ENCODE measurements around the gene IGSF22. TPM values are rescaled to one million over a fixed set of nuclear protein-coding genes. Genes with fewer than 3 reads are reported as not detected.
A peak's percentile ranks its signal among the peaks of the same experiment; 100 is the strongest.

Gene IGSF22
- total RNA-seq, 4 donors from 2014 or later: 0.33 to 0.93 (median 0.78) TPM; not detected in 1

- 46 to 48% methylated on average over 7 of the region's 7 CpGs for WGBS, 2 donors
- Histone ChIP-seq H3K4me1 (peaks cover 0 to 13% of the 10 kb centered on the region in 2 donors), H3K4me3 (replicated peaks in 1 of 3) (no peak overlapping the region), H3K27me3 (no peaks in the 10 kb centered on the region), H3K27ac (no peak overlapping the region), H3K9me3 (no peaks in the 10 kb centered on the region), H3K36me3 (no peaks in the 10 kb centered on the region)
- TF ChIP-seq POLR2A (IDR thresholded peaks at IDR 0.05): no peak
- TF ChIP-seq, protein P1, sequence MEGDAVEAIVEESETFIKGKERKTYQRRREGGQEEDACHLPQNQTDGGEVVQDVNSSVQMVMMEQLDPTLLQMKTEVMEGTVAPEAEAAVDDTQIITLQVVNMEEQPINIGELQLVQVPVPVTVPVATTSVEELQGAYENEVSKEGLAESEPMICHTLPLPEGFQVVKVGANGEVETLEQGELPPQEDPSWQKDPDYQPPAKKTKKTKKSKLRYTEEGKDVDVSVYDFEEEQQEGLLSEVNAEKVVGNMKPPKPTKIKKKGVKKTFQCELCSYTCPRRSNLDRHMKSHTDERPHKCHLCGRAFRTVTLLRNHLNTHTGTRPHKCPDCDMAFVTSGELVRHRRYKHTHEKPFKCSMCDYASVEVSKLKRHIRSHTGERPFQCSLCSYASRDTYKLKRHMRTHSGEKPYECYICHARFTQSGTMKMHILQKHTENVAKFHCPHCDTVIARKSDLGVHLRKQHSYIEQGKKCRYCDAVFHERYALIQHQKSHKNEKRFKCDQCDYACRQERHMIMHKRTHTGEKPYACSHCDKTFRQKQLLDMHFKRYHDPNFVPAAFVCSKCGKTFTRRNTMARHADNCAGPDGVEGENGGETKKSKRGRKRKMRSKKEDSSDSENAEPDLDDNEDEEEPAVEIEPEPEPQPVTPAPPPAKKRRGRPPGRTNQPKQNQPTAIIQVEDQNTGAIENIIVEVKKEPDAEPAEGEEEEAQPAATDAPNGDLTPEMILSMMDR (IDR thresholded peaks at IDR 0.05): no peak
- intact Hi-C loops (cut with DNase I): no loop called here
- no peak for DNase-seq
These were observed 2.0 kb downstream of the IGSF22 start for GRCh38 chr11:18723991-18724390.

- TF ChIP-seq POLR2A (IDR thresholded peaks at IDR 0.05): no peak
- TF ChIP-seq, protein P1 (IDR thresholded peaks at IDR 0.05): peak in 2 of 6 experiments; percentile 7 to 9
- intact Hi-C loops (cut with DNase I): no loop called here
These were observed 3.7 kb downstream of the IGSF22 start for GRCh38 chr11:18722293-18722637.

GRCh38 chr11:18721561-18722292 is 4.3 kb downstream of the IGSF22 start:
- Histone ChIP-seq H3K4me3 (replicated peaks in 1 of 3) (peak overlapping the region; percentile 41 to 55 (median 49)), H3K27me3 (no peaks in the 10 kb centered on the region), H3K4me1 (peaks cover 0 to 13% of the 10 kb centered on the region in 2 donors), H3K36me3 (no peaks in the 10 kb centered on the region), H3K9me3 (no peaks in the 10 kb centered on the region), H3K27ac (peak overlapping the region in 2 of 3 donors; percentile 5 to 52)
- intact Hi-C loops (cut with DNase I): no loop called here
- TF ChIP-seq, protein P1 (IDR thresholded peaks at IDR 0.05): peak; percentile 48 to 82 (median 62)
- no peak for TF ChIP-seq POLR2A (IDR thresholded peaks at IDR 0.05)
- 2% methylated on average over 11 to 35 of the region's 36 CpGs for WGBS, 2 donors
- peak; percentile 30 to 42 for DNase-seq

More at GRCh38 chr11:18722293-18722637, 3.7 kb downstream of the IGSF22 start:
- Histone ChIP-seq H3K27me3 (no peaks in the 10 kb centered on the region), H3K36me3 (no peaks in the 10 kb centered on the region), H3K27ac (no peak overlapping the region), H3K4me1 (peaks cover 0 to 13% of the 10 kb centered on the region in 2 donors), H3K4me3 (replicated peaks in 1 of 3) (no peak overlapping the region), H3K9me3 (no peaks in the 10 kb centered on the region)
- WGBS, 2 donors: 79 to 96% methylated on average over 1 of the region's 1 CpG
- DNase-seq: no peak

- TF ChIP-seq, protein P1 (IDR thresholded peaks at IDR 0.05): no peak
- TF ChIP-seq POLR2A (IDR thresholded peaks at IDR 0.05): peak in 1 of 2 donors; percentile 28
- H3K27ac ChIP-seq: peak overlapping the region in 2 of 3 donors; percentile 5 to 52
- 8 to 11% methylated on average over 28 to 35 of the region's 41 CpGs for WGBS, 2 donors
- H3K9me3 ChIP-seq: no peaks in the 10 kb centered on the region
- intact Hi-C loops (cut with DNase I): no loop called here
- H3K4me1 ChIP-seq: peaks cover 0 to 13% of the 10 kb centered on the region in 2 donors
- DNase-seq: peak; percentile 81 to 84
- no peaks in the 10 kb centered on the region for H3K27me3 ChIP-seq
- H3K4me3 ChIP-seq (replicated peaks in 1 of 3): peak overlapping the region; percentile 41 to 55 (median 49)
- no peaks in the 10 kb centered on the region for H3K36me3 ChIP-seq
These were observed 5.0 kb downstream of the IGSF22 start for GRCh38 chr11:18720808-18721560.

All from thyroid gland (tissue), 4 donors.